ENCODE results near the gene ZNF750.
"Not testable (repeated sequence)": the region's sequence is repeated elsewhere in the genome, so short reads cannot be mapped to it uniquely, and the experiment has no call there.

ZNF750 gene

GRCh38 chr17:82790391-82790790, 49.4 kb downstream of the ZNF750 start:
- no peak for DNase-seq

- DNase-seq = no peak
Measured at GRCh38 chr17:82789806-82790205, 50.0 kb downstream of the ZNF750 start.

DNA sequence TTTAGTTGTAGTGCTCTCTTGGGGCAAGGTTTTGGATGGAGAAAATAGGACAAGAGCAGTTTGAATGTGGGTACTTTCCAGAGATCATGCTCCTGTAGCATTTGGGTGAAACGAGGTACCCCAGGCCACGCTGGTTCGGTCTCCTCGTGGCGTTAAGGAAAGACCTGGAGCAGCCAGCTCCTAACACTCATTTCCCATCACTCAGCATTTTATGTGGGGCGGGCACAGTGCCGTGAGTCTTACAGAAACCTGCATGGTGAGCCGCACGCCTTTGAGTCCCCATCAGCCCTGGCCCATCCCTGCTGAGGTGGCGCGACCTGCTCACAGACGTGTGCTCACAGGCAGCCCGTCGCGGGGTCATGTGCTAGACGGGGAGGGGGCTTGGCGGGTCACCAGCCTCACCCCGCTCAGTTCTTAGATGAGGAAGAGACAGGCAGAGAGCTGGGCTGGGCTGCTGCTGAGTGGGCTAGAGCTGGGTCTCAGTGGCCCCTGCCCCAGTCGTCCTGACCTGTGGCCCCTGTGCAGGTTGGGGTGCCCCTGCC, 50.7 kb downstream of the ZNF750 start:
- DNase-seq = no peak

- no peak for DNase-seq
Measured at GRCh38 chr17:82788206-82789001, 51.4 kb downstream of the ZNF750 start.

DNA sequence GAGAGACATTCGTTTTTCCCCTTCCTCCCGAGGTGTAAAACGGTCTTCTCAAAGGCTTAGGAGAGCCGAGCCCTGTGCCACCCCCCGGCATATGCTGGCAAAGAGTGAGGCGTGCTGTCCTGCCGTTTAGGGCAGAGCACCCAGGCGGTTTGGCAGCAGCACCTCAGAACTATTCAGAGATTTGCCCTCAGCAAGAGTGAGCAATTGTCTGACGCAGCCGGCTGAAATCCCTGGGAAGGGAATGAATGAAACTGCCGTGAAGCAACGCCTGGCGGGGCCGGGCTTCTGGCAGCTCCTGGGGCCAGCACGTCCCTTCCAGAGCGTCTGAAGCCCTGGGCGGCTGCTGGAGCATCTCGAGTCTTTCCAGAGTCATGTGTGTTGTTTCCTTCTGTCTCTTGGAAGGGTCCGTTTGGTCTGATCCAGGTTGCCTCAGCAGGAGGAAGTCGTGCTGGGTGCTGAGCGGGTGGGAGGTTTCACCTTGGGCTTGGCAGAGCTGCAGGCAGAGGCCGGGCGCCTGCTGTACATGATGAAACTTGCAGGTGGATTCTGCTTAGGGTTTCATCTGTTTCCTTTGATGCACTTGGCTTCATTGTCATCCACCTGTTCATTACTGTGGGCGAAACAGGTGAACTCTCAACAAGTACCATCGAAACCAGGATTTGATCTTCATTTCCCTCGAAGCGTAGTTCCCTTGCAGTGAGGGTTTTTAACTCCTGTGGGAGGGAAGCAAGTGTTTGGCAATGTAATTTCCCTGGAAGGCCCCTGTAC, 52.6 kb downstream of the ZNF750 start:
- DNase-seq = no peak

DNA sequence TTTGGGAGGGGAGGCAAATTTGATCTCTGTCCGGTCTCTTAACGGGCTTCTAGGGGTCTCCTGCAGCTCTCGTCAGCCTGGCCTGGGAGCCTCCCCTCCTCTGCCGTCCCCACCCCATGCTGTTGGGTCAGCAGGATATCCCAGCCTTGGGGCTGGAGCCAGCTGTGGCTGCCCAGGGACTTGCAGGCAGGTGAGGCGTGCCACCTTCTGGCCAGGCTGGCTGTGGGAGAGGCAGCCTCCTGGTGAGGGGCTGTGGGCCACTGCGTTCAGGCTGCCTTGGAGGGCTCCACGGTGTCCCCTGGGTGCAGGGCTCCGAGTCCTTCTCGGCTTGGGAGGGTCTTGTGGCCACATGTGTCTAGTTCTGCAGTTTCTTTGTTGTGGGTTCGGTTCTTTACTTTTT, 53.4 kb downstream of the ZNF750 start:
- DNase-seq = no peak

GRCh38 chr17:82785581-82785980, 54.2 kb downstream of the ZNF750 start:
- not testable (repeated sequence) for DNase-seq

DNA sequence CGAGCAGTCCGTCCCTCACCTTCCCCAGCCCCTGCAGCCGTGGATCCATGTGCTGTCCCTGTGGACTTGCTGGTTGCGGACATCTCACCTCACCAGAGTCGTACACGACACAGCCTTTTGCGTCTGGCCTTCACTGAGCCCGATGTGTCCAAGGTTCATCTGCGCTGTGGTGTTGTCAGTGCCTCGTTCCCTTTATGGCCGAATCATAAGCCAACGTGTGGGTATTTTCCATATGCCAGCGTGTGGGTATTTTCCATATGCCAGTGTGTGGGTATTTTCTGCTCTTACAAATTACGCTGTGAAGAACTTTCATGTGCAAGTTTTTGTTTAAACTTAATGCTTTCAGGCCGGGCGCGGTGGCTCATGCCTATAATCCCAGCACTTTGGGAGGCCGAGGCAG, 56.3 kb downstream of the ZNF750 start:
- DNase-seq = no peak

GRCh38 chr17:82782657-82783207, 57.1 kb downstream of the ZNF750 start:
- DNase-seq = no peak

- DNase-seq = peak; percentile 83
Measured at GRCh38 chr17:82781894-82782274, 57.9 kb downstream of the ZNF750 start.

DNA sequence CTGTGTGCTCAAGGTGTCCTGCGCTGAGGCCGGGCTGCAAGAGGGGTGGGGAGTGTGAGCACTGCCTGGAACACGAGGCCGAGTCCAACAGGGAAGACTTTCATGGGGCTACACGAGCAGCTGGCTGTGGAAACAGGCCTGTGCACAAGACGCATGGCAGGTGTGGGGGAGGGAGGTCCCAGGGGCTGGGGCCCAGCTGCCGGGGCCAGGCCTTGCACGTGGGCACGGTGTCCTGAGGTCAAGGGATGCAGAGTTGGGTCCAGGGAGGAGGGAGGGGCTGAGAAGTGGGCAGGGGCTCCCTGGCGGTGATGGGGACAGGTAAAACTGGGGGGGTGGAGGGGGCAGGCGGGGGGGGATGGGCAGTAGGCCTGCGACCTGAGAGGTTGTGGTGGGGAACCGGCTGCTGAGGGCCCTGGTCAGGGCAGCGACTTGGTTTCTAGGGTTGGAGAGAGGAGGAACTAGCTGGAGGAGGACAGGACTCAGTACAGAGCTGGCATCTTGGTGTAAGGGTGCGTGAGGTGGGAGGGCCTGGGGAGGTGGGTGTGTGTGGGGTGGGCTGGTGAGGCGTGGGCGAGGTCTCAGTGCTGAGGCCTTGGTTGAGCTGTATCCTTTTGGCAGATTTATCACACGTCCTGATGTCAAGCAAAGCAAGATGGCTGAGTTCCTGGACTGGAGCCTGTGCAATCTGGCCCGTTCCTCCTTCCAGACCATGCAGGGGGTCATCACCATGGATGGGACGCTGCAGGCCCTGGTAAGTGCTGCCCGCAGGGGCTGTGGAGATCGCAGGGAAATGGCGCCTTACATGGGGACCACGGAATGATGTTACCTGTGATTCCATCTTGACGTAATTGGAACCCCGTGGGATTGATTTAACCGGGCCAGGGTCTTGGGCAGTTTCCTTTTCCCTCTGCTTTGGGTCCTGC, 58.6 kb downstream of the ZNF750 start:
- no peak for DNase-seq

DNA sequence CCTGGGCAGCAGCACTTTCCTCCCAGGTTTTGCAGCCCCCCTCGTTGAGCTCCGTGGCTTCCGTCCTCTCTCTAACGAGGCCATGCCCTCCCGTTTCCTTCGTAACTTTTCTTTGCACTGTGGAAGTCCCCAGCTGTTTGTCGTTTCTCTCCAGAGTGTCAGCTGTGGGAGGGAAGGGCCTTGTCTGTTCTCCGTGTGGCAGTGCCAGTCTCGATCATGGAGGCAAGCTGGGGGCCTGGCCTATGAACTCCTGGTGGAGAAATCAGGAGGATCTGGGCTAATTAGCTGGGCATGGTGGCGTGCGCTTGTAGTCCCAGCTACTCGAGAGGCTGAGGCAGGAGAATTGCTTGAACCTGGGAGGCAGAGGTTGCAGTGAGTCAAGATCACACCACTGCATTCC, 59.6 kb downstream of the ZNF750 start:
- no peak for DNase-seq

GRCh38 chr17:82779541-82779940, 60.3 kb downstream of the ZNF750 start:
- no peak for DNase-seq
